GM18520 (cell line): ENCODE data around the gene OR4A16.

Experiments
- ATAC-seq: cut with Tn5 transposase; IDR thresholded peaks from one replicate; pipeline ENCODE4 v1.9.1; 2021; ENCODE audit not compliant: unreplicated experiment

OR4A16 gene

GRCh38 chr11:55342901-55343300, at the start of gene OR4A16:
Gene OR4A16, plus strand, starts transcription at chr11:55343201. Its CDS starts 0 bp downstream, at chr11:55343201.
- no peak for ATAC-seq

GRCh38 chr11:55324500-55324899, 18.5 kb upstream of the OR4A16 start:
- ATAC-seq, result no peak

- ATAC-seq, result no peak
These were observed 2.3 kb downstream of the OR4A16 start for GRCh38 chr11:55345306-55345705.

- no peak for ATAC-seq
These were observed 6.0 kb downstream of the OR4A16 start for GRCh38 chr11:55349032-55349431.

- ATAC-seq, result no peak
These were observed 14.7 kb downstream of the OR4A16 start for GRCh38 chr11:55357560-55358184.

- ATAC-seq, result no peak
These were observed 24.7 kb downstream of the OR4A16 start, which contains the start of gene OR4A15 for GRCh38 chr11:55367674-55368073. Gene OR4A15, plus strand, starts transcription at chr11:55367974. Its CDS starts 0 bp downstream, at chr11:55367974.
